Right cardiac atrium (tissue), 5 donors: Measurements from ENCODE around the gene ZNF594. TPM values are rescaled to one million over a fixed set of nuclear protein-coding genes. Genes with fewer than 3 reads are reported as not detected.
"Not testable (repeated sequence)": the region's sequence is repeated elsewhere in the genome, so short reads cannot be mapped to it uniquely, and the experiment has no call there.

ENCODE experiments used
- ATAC-seq, 2 donors: fragments of 200-7000 bp; cut with Tn5 transposase; one replicate each; pipeline versions ENCODE4 v1.8.0 to v1.9.1; 2020; ENCODE audit warnings: moderate library complexity in 2 of 2, mild to moderate bottlenecking in 1 of 2
- DNase-seq, 3 donors: peaks; one replicate each; pipeline ENCODE4 v3.0.0-alpha.2; 2020
- H3K27ac ChIP-seq: one replicate; pipeline ENCODE4 v1.5.1; 2013; ENCODE audit warnings: mild to moderate bottlenecking, low read length, control low read depth, moderate library complexity
- H3K27me3 ChIP-seq: one replicate; pipeline ENCODE4 v1.6.1; 2013; ENCODE audit not compliant: control insufficient read depth, insufficient read depth
- H3K4me1 ChIP-seq: one replicate; pipeline ENCODE4 v1.6.1; 2013; ENCODE audit warnings: low read length; ENCODE audit not compliant: control insufficient read depth, insufficient read depth
- H3K4me3 ChIP-seq: one replicate; pipeline ENCODE4 v1.5.1; 2013; ENCODE audit warnings: low read length, control low read depth
- H3K9me3 ChIP-seq: one replicate; pipeline ENCODE4 v1.6.1; 2013; ENCODE audit warnings: low read length; ENCODE audit not compliant: control insufficient read depth
- WGBS: extraction: QIAGEN DNeasy Blood & Tissue Kit; methylation state at CpG from one replicate; pipeline ENCODE4 v1.1.7; 2013; 5-methylcytosine and 5-hydroxymethylcytosine counted together
- intact Hi-C, 4 donors: fragments of 100-400 bp; cut with DNase I; formaldehyde crosslinking; loops; one replicate each; pipeline versions ENCODE4 v1.11.0 to v1.14.0; 2022 to 2023
- polyA plus RNA-seq: library from polyadenylated mRNA; stranded (reverse); fragments of 200-250 nt; gene quantifications from one replicate; pipeline ENCODE4 v1.2.3, GENCODE V29; 2013
- total RNA-seq, 4 donors: library from RNA; stranded (reverse); fragmentation: NEBNext Ultra II Directional; extraction: Animal tissue kit (Norgen Biotek cat#: 25700); gene quantifications; one replicate each; pipeline ENCODE4 v1.2.1, GENCODE V29; 2021
- donor health status: healthy with polysubstance abuse.
- donor health status: DM: no; HTN: yes; CAD: no.
- donor health status: DM: no; HTN: no; CAD: no.
- donor health status: DM: no; HTN: yes; CAD: no; lungs with severe emphysema.
- donor health status: DM: yes; HTN: yes; CAD: no.

Gene ZNF594
- total and polyA plus RNA-seq, 5 donors = 2.4 to 8.2 (median 7.3) TPM

GRCh38 chr17:5164436-5164835, 27.2 kb downstream of the ZNF594 start:
- no peak for ATAC-seq
- WGBS = 71% methylated on average over 6 of the region's 6 CpGs
- intact Hi-C loops = no loop called here

GRCh38 chr17:5161793-5162192, 29.9 kb downstream of the ZNF594 start:
- not testable (repeated sequence) for H3K4me1 ChIP-seq, ATAC-seq, DNase-seq

More at GRCh38 chr17:5164436-5164835, 27.2 kb downstream of the ZNF594 start:
- H3K27me3 ChIP-seq = no peaks in the 10 kb centered on the region
- H3K4me1 ChIP-seq = no peaks in the 10 kb centered on the region
- no peaks in the 10 kb centered on the region for H3K9me3 ChIP-seq
- no peak overlapping the region for H3K4me3 ChIP-seq
- DNase-seq = no peak
- no peak overlapping the region for H3K27ac ChIP-seq

GRCh38 chr17:5160702-5161101, 31.0 kb downstream of the ZNF594 start:
- ATAC-seq, DNase-seq, H3K4me1 ChIP-seq, H3K27ac ChIP-seq, H3K27me3 ChIP-seq, intact Hi-C loops, H3K9me3 ChIP-seq, H3K4me3 ChIP-seq: not testable (repeated sequence)
- 83% methylated on average over 1 of the region's 1 CpG for WGBS

More at GRCh38 chr17:5161793-5162192, 29.9 kb downstream of the ZNF594 start:
- intact Hi-C loops, H3K9me3 ChIP-seq, H3K4me3 ChIP-seq, H3K27ac ChIP-seq, H3K27me3 ChIP-seq: not testable (repeated sequence)
- 85% methylated on average over 3 of the region's 3 CpGs for WGBS

- intact Hi-C loops, H3K4me3 ChIP-seq, H3K27ac ChIP-seq, H3K4me1 ChIP-seq, DNase-seq, ATAC-seq, H3K9me3 ChIP-seq, H3K27me3 ChIP-seq: not testable (repeated sequence)
- WGBS = 78% methylated on average over 1 of the region's 1 CpG
Observed at GRCh38 chr17:5146122-5146521, 45.5 kb downstream of the ZNF594 start.

GRCh38 chr17:5142877-5143276, 48.8 kb downstream of the ZNF594 start:
- H3K27ac ChIP-seq, DNase-seq, ATAC-seq, H3K4me1 ChIP-seq, H3K27me3 ChIP-seq, intact Hi-C loops, H3K9me3 ChIP-seq, H3K4me3 ChIP-seq: not testable (repeated sequence)
- WGBS = 89% methylated on average over 15 of the region's 18 CpGs

GRCh38 chr17:5139458-5139732, 52.3 kb downstream of the ZNF594 start:
- H3K27ac ChIP-seq = no peak overlapping the region
- DNase-seq = no peak
- no peaks in the 10 kb centered on the region for H3K27me3 ChIP-seq
- no peaks in the 10 kb centered on the region for H3K4me1 ChIP-seq
- 88% methylated on average over 5 of the region's 5 CpGs for WGBS
- ATAC-seq = no peak
- no peak overlapping the region for H3K4me3 ChIP-seq
- intact Hi-C loops = no loop called here
- no peaks in the 10 kb centered on the region for H3K9me3 ChIP-seq

- peak in 2 of 3 donors; percentile 46 to 48 for DNase-seq
- Histone ChIP-seq H3K9me3 (no peaks in the 10 kb centered on the region), H3K27me3 (no peaks in the 10 kb centered on the region), H3K4me3 (no peak overlapping the region), H3K27ac (no peak overlapping the region), H3K4me1 (no peaks in the 10 kb centered on the region)
- 86% methylated on average over 24 of the region's 24 CpGs for WGBS
- intact Hi-C loops = no loop called here
- ATAC-seq = no peak
Observed at GRCh38 chr17:5138616-5139457, 52.8 kb downstream of the ZNF594 start.

GRCh38 chr17:5138198-5138544, 53.5 kb downstream of the ZNF594 start:
- not testable (repeated sequence) for DNase-seq

GRCh38 chr17:5137511-5138197, 54.0 kb downstream of the ZNF594 start:
- DNase-seq, H3K9me3 ChIP-seq, intact Hi-C loops, ATAC-seq, H3K4me1 ChIP-seq, H3K27me3 ChIP-seq, H3K27ac ChIP-seq, H3K4me3 ChIP-seq: not testable (repeated sequence)
- 89% methylated on average over 15 of the region's 15 CpGs for WGBS

More at GRCh38 chr17:5138198-5138544, 53.5 kb downstream of the ZNF594 start:
- H3K27ac ChIP-seq, ATAC-seq, H3K9me3 ChIP-seq, H3K4me3 ChIP-seq, H3K27me3 ChIP-seq, intact Hi-C loops, H3K4me1 ChIP-seq: not testable (repeated sequence)
- WGBS = 93% methylated on average over 9 of the region's 9 CpGs

GRCh38 chr17:5136580-5137412, 54.9 kb downstream of the ZNF594 start:
- H3K27me3 ChIP-seq, H3K4me3 ChIP-seq, H3K9me3 ChIP-seq, H3K4me1 ChIP-seq, ATAC-seq, intact Hi-C loops, DNase-seq, H3K27ac ChIP-seq: not testable (repeated sequence)
- WGBS = 83% methylated on average over 14 of the region's 14 CpGs
